Inflammatory macrophage treated with lipopolysaccharide for 4 hours (primary cell): ENCODE data around the gene HELT.
A peak's percentile ranks its signal among the peaks of the same experiment; 100 is the strongest.
"Not testable (repeated sequence)": the region's sequence is repeated elsewhere in the genome, so short reads cannot be mapped to it uniquely, and the experiment has no call there.

Source experiments
- DNase-seq: peaks from one replicate; pipeline ENCODE4 v3.0.0-alpha.2; 2020

HELT gene

GRCh38 chr4:185017964-185018772 lies at the start of gene HELT:
Gene HELT, plus strand, starts transcription at chr4:185018490. Its CDS starts 439 bp downstream, at chr4:185018929.
- no peak for DNase-seq

DNA sequence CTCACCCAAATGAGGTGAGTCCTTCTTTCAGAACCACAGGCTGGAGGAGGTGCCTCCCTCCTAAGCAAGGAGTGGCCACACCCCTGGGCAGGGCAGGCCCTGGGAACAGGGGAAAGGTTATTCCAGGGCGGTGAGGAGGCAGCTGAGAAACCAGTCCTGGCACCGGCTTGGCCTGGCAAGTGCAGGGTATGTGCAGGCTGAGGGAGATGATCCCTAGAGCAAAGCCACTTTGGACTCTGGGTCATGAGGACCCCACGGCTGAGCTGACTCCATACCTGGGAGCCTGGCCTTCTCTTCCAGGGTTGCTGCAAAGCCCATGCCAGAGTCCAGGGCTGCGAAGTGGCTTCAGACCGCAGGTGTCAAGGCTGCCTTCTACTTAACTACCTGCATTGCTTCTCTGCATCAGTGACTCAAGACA lies 49.5 kb upstream of the HELT start:
- DNase-seq = no peak

GRCh38 chr4:184969610-184970009 lies 48.7 kb upstream of the HELT start:
- no peak for DNase-seq

GRCh38 chr4:184972991-184973390 lies 45.3 kb upstream of the HELT start:
- DNase-seq = peak; percentile 50

DNA sequence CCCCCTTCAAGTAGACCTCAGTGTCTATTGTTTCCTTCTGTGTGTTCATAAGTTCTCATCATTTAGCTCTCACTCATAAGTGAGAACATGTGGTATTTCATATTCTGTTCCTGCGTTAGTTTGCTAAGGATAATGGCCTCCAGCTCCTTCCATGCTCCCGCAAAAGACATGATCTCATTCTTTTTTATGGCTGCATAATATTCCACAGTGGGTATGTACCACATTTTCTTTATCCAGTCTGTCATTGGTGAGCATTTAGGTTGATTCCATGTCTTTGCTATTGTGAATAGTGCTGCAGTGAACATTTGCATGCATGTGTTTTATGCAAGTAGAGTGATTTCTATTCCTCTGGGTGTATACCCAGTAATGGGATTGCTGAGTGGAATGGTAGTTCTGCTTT lies 41.9 kb upstream of the HELT start:
- not testable (repeated sequence) for DNase-seq

DNA sequence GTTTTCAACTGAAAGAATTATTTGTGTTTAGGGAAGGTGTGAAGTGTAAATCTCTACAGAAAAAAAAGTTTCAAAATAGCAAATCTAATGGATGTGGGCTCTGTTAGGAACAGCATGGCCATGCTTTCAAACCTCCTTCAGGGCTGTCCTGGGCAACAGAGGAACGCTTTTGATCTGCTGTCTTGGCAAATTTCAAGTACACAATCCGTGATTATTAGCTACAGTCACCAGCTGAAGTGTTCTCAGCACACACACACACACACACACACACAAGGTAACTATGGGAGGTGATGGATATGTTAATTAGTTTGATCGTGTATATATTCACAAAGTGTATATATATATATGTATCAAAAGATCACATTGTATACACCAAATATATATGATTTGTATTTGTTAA lies 40.5 kb upstream of the HELT start:
- DNase-seq = no peak

DNA sequence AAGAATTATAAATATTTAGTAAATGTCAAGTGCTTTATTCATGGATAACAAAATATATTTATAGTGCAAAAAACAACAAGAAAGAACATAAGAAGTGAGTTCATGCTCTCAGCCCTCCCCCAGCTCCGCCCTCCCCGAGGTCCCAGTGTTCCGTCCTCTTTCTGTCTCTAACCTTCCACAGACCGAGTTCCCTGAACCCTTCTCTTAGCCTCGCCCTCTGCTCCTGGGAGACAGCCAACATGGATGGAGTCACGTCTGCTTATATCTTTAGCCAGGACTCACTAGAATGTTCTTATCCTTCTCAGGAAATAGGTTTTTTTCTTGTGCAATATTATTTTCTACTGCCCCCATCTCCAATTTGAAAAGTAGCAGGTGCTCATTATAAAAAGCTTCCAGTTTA lies 40.1 kb upstream of the HELT start:
- no peak for DNase-seq

- no peak for DNase-seq
These were observed 38.7 kb upstream of the HELT start for GRCh38 chr4:184979461-184980124.

DNA sequence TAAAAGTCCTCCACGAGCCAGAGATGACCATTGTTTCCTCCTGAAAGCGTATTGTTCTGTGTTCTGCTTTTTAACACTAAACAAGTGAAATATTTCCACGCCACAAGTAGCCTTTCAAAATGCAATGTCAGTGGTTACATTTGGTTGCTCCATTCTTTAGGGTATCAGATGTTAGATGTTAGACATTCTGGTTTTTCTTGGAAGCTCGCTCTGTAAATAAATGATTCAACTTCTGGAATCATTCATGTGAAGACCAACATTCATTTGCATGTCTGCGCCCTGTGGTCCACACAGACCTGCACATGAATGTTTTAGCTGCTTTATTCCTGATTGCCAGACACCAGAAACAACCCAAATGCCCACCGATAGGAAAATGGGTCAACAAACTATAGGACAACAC lies 38.0 kb upstream of the HELT start:
- no peak for DNase-seq

DNA sequence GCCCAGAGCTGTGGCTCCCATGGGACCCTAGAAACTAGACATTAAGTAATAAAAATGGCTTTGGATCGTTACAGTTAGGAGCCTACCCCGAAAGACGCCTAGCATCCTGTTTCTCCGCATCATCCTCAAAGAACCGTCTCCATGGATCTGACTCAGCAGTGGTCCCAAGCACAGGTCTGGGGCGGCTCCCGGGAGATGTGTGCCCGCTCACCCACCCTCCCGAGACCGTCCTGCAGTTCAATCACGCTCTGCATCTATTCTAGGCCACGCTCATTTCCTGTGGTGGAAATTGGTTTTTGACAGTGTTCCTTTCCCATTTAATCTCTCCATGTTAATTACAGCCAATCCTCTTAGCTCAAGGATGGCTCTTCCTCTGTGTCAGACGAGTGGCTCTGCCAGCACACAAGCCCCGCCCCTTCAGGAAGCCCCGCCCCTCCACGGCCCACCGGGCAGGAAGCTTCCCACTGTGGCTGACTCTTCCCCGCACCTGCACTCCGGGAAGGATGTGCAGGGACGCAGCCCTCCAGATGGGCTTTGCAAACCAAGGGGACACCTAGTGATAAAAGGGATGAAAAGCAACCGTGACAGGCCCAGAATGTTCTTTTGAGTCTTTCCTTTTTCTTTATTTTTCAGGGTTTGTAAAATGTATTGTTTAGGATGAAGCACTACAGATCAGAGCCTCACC lies 34.5 kb upstream of the HELT start:
- peak; percentile 49 for DNase-seq

GRCh38 chr4:184987493-184988031 lies 30.7 kb upstream of the HELT start:
- no peak for DNase-seq

GRCh38 chr4:184988611-184989010 lies 29.7 kb upstream of the HELT start:
- DNase-seq = no peak

- not testable (repeated sequence) for DNase-seq
These were observed 29.0 kb upstream of the HELT start for GRCh38 chr4:184989283-184989682.

DNA sequence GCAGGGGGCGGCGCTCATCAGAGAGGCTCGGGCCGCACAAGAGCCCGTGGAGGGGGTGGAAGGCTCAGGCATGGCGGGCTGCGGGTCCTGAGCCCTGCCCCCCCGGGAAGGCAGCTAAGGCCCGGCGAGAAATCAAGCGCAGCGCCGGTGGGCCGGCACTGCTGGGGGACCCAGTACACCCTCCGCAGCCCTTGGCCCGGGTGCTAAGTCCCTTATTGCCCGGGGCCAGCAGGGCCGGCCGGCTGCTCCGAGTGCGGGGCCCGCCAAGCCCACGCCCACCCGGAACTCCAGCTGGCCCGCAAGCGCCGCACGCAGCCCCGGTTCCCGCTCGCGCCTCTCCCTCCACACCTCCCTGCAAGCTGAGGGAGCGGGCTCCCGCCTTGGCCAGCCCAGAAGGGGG lies 28.2 kb upstream of the HELT start:
- DNase-seq = not testable (repeated sequence)

DNA sequence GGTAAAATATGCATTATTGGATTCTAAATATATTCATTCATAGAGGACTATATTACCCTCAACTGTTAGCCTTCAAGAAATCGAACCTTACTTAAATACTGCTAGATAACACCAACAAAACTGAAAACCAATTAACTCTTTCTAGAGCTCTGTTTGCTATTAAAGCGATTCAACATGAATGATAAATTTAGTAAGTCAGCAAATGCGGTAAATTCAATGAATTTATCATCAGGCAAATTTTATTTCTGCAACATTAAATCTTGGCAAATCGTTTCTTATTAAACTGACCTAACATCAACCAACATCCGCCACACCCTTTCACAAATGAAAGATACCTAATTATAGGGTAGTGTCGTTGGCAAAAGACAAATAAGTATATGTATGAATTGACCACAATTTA lies 26.4 kb upstream of the HELT start:
- no peak for DNase-seq

DNA sequence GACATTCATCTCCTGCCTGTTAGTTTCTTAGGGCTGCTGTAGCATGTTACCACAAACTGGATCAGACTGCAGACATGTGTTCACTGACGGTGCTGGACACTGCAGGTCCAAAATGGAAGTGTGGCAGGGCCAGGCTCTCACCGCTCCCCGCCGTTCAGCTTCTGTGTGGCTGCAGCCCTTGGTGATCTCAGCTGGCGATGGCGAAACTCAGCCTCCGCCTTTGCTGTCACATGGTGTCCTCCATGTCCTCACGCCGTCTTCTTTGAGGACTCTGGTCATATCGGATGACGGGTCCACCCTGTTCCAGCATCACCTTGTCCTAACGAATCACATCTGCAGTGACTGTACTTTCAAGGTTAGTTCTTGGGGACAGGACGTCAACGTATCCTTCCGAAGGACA lies 25.9 kb upstream of the HELT start:
- DNase-seq = no peak

- no peak for DNase-seq
These were observed 25.0 kb upstream of the HELT start for GRCh38 chr4:184993247-184993646.

- peak; percentile 6 for DNase-seq
These were observed 24.2 kb upstream of the HELT start for GRCh38 chr4:184994010-184994622.

GRCh38 chr4:184994623-184995010 lies 23.7 kb upstream of the HELT start:
- no peak for DNase-seq

DNA sequence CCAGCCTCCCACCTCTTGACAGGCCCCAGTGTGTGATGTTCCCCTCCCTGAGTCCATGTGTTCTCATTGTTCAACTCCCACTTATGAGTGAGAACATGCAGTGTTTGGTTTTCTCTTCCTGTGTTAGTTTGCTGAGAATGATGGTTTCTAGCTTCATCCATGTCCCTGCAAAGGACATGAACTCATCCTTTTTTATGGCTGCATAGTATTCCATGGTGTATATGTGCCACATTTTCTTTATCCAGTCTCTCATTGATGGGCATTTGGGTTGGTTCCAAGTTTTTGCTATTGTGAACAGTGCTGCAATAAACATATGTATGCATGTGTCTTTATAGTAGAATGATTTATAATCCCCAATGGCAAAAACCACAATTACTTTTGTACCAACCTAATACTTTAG lies 20.6 kb upstream of the HELT start:
- not testable (repeated sequence) for DNase-seq

GRCh38 chr4:185002784-185003183 lies 15.5 kb upstream of the HELT start:
- no peak for DNase-seq

GRCh38 chr4:185003596-185004351 lies 14.5 kb upstream of the HELT start:
- no peak for DNase-seq
